ENCODE data around the gene FAM219B. TPM values are rescaled to one million over a fixed set of nuclear protein-coding genes. Genes with fewer than 3 reads are reported as not detected.

Gene FAM219B
- total RNA-seq, 2 donors from 2014 or later, result 53.5 to 64.9 TPM

GRCh38 chr15:74858369-74858740 is 48.3 kb downstream of the FAM219B start:
- intact Hi-C loops (cut with DNase I, micrococcal nuclease), result loop anchor here in 1 of 2 donors (5.0 kb wide), 1 partner anchor 39 kb away; no protein-coding TSS in a partner anchor
- no peak for DNase-seq
- ATAC-seq, result no peak

DNA sequence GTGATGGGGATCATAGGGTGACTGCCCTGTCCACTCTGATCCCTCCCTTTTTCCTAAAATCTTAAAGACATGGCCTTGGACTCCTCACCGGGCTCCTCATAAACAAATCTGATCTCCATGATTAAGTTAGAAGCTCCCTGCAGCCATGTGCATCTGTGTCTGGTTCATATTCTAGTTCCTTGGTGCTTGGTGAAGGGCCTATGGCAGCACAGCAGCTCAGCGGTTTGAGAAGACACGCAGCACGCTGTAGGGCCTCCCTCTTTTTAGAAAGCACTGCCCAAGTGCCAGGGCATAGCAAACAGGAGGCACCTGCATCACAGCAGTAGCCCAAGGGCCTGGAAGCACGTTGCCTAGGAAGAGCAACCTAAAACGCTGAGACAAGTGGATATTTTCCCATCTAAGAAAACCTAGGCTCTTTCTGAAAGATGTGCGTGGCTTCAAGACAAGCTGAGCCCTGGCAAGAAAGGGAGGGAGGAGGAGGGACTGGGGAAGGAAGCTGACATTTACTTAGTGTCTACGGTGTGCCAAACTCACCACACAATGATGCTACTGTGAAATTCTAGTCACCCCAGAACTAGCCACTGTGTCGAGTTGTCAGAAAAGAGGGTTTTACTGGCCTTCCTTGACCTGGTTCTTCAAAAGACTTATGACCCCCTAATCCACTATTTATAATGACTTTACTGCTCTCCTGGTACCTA is 48.8 kb downstream of the FAM219B start:
- ATAC-seq, result no peak

DNA sequence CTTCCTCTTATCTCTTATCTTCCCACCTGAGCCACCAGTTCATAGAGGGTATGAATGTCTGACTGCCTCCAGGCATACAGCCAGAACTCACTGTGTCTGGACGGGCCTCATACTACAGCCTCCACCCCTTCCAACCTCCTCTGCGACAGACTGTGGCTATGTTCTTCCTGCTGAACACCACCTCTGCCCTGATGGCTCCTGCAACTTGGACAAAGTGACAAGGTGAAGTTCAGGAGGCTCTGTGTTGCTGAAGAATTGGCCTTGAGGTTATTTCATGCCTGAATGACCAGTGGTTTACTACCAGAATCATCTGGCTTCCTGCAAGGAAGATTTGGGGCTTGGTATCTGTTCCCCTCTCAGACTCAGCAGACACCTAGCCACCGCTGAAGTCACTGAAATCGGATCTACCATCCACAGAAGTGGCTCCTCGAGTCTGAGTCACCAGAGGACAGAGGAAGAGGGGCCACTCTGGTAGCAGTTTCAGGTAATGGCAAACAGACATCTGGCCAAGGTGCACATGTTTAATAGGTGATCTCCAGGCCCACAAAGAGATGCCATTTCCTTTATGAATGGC is 49.5 kb downstream of the FAM219B start:
- DNase-seq (peak; percentile 69 to 80), ATAC-seq (peak; percentile 93)
- intact Hi-C loops (cut with DNase I, micrococcal nuclease), result loop anchor here in 1 of 2 donors (5.0 kb wide), 1 partner anchor 40 kb away; no protein-coding TSS in a partner anchor

More for the DNA sequence above, 48.8 kb downstream of the FAM219B start:
- intact Hi-C loops (cut with DNase I, micrococcal nuclease), result loop anchor here in 1 of 2 donors (5.0 kb wide), 1 partner anchor 39 kb away; no protein-coding TSS in a partner anchor
- DNase-seq, result no peak

- no peak for ATAC-seq
- intact Hi-C loops (cut with DNase I, micrococcal nuclease), result loop anchor here in 1 of 2 donors (5.0 kb wide), 1 partner anchor 41 kb away; no protein-coding TSS in a partner anchor
- no peak for DNase-seq
Observed at GRCh38 chr15:74856537-74856936, 50.1 kb downstream of the FAM219B start.

DNA sequence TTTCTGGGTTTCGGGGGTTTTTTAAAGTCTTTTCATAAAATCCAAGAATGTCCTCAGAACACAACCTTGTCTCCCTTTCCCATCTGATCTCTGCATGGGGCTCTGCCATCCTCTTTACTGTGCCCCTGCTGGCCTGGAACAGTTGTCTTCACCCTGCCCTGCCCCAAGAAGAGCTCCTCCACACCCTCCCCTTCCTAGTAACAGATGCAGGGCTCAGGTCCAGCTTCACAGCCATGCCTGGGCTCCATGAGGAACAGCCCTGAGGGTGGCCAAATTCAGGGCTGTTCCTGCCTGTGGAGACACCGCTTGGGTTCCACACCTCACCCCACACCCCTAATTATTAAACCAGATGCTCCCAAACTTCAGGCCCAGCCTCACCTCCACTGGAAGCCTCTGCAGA is 50.8 kb downstream of the FAM219B start:
- ATAC-seq, result no peak
- intact Hi-C loops (cut with DNase I, micrococcal nuclease), result loop anchor here in 1 of 2 donors (5.0 kb wide), 1 partner anchor 41 kb away; no protein-coding TSS in a partner anchor
- DNase-seq, result no peak

DNA sequence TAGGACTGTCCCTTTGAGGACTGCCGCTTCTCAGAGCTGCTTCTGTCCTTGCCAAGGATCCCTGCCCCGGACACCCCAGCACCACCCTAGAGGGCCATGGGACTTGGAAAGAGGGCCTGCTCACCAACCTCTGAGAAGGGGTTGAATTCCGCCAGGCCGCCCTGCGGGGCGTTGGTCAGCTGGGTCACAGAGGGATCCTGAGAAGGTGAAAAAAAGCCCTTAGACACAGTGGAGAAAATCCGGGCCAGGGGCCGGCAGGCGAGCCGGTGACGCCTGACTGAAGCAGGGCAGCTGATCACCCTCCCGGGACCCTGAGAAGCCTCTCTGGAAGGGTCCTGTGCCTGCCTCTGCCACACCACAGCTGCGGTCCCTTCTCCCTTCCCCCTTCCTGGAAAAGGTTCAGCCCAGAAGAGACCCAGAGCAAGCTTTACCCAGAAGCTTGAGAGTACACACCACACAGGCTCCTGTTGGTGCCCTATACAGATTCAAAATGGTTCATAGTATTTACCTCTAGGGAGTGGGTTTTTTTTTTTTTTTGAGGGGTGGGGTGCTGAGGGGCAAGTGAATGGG is 52.1 kb downstream of the FAM219B start:
- DNase-seq, result no peak
- intact Hi-C loops (cut with DNase I, micrococcal nuclease), result loop anchor here in 1 of 2 donors (5.0 kb wide), 1 partner anchor 43 kb away; no protein-coding TSS in a partner anchor
- ATAC-seq, result no peak

DNA sequence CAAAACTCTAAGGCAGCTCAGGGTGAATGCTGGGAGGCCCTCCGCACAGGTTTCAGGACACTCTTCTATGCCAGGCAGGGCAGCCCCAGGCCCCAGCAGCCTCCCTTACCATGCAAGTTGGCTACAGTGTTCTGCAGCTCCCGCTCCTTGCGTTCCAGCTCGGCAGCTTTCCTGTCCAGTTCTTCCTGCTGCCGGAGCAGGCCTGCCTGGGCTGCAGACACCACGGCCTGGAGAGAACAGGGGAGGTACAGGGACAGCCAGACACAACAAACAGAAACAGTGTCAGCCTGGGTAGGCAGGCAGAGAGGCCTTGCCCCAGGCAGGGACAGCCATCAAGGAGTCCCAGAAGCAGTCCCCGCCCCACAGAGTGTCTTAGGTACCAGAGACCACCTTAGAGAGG is 54.7 kb downstream of the FAM219B start:
- no peak for DNase-seq
- ATAC-seq, result no peak
- intact Hi-C loops (cut with DNase I, micrococcal nuclease), result no loop called here

DNA sequence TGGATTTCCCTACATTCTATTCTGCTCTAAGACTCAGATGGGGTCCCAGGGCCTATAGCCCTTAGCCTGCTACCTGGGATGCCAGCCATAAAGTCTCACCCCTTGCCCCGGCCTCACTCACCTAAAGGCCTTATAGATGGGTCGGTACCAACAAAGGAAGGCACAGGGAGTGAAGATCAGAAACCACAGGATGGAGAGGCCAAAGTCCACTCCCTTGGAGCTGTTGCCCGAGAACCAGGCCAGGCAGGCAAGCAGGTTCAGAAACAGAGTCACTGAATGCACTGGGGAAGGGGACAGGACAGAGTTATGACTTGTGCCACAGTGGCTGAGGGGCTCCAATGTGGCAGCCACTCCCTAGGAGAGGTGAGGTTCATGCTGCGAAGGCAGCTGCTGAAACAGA is 56.3 kb downstream of the FAM219B start:
- intact Hi-C loops (cut with DNase I, micrococcal nuclease), result no loop called here
- no peak for DNase-seq

More for the DNA sequence above, 56.3 kb downstream of the FAM219B start:
- ATAC-seq, result peak; percentile 74

Other genes with a start within 250 kb of the FAM219B start
- gene EDC3, start 210.8 kb downstream of the FAM219B start, total RNA-seq, result 10 to 100 TPM; 21.6 to 32.5 TPM
- gene CYP1A1, start 181.3 kb downstream of the FAM219B start, total RNA-seq, result under 1 TPM in 1 of 2 donors, not detected in 1; 0.82 TPM
- not detected for gene CYP1A2, start 158.0 kb downstream of the FAM219B start, total RNA-seq
- 10 to 100 TPM; 84.8 to 96.9 TPM for gene CSK, start 124.8 kb downstream of the FAM219B start, total RNA-seq
- gene LMAN1L, start 94.0 kb downstream of the FAM219B start, total RNA-seq, result under 1 TPM in 1 of 2 donors, not detected in 1; 0.40 TPM
- under 1 TPM in 1 of 2 donors, not detected in 1; 0.15 TPM for gene CPLX3, start 80.2 kb downstream of the FAM219B start, total RNA-seq
- gene ULK3, start 63.7 kb downstream of the FAM219B start, total RNA-seq, result 10 to 100 TPM; 70.7 to 83.2 TPM
- gene SCAMP2, start 33.5 kb downstream of the FAM219B start, total RNA-seq, result 100 to 1,000 TPM; 188 to 209 TPM
- gene MPI, start 16.8 kb downstream of the FAM219B start, total RNA-seq, result 10 to 100 TPM; 62.2 to 76.7 TPM
- 100 to 1,000 TPM; 564 to 684 TPM for gene COX5A, start 31.2 kb upstream of the FAM219B start, total RNA-seq
- 10 to 100 TPM; 12.0 to 12.7 TPM for gene RPP25, start 49.9 kb upstream of the FAM219B start, total RNA-seq
- 1 to 10 TPM; 4.5 to 8.6 TPM for gene SCAMP5, start 88.7 kb upstream of the FAM219B start, total RNA-seq
- gene PPCDC, start 116.7 kb upstream of the FAM219B start, total RNA-seq, result 10 to 100 TPM; 11.1 to 13.6 TPM